Measurements from ENCODE around the gene CREB1.

GRCh38 chr2:207587305-207587704 is 57.5 kb downstream of the CREB1 start:
- TF ChIP-seq ZBTB7A (IDR thresholded peaks at IDR 0.05; ENCODE audit: low read depth): no peak
- TF ChIP-seq, protein P1, sequence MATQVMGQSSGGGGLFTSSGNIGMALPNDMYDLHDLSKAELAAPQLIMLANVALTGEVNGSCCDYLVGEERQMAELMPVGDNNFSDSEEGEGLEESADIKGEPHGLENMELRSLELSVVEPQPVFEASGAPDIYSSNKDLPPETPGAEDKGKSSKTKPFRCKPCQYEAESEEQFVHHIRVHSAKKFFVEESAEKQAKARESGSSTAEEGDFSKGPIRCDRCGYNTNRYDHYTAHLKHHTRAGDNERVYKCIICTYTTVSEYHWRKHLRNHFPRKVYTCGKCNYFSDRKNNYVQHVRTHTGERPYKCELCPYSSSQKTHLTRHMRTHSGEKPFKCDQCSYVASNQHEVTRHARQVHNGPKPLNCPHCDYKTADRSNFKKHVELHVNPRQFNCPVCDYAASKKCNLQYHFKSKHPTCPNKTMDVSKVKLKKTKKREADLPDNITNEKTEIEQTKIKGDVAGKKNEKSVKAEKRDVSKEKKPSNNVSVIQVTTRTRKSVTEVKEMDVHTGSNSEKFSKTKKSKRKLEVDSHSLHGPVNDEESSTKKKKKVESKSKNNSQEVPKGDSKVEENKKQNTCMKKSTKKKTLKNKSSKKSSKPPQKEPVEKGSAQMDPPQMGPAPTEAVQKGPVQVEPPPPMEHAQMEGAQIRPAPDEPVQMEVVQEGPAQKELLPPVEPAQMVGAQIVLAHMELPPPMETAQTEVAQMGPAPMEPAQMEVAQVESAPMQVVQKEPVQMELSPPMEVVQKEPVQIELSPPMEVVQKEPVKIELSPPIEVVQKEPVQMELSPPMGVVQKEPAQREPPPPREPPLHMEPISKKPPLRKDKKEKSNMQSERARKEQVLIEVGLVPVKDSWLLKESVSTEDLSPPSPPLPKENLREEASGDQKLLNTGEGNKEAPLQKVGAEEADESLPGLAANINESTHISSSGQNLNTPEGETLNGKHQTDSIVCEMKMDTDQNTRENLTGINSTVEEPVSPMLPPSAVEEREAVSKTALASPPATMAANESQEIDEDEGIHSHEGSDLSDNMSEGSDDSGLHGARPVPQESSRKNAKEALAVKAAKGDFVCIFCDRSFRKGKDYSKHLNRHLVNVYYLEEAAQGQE (IDR thresholded peaks at IDR 0.05; ENCODE audit: low read depth): no peak
- TF ChIP-seq NFIC (IDR thresholded peaks at IDR 0.05): no peak
- TF ChIP-seq CREB1 (IDR thresholded peaks at IDR 0.05; ENCODE audit: low read depth): no peak
- no peak for TF ChIP-seq CEBPB (IDR thresholded peaks at IDR 0.05)
- no peak for TF ChIP-seq TAF1 (IDR thresholded peaks at IDR 0.05; ENCODE audit: low read depth)
- no peak for TF ChIP-seq RAD21 (IDR thresholded peaks at IDR 0.05; ENCODE audit: low read depth)
- TF ChIP-seq EP300 (IDR thresholded peaks at IDR 0.05; ENCODE audit: borderline replicate concordance): no peak
- no peak for TF ChIP-seq EGR1 (IDR thresholded peaks at IDR 0.05)
- no peak for TF ChIP-seq YY1 (IDR thresholded peaks at IDR 0.05; ENCODE audit: low read depth)
